Effector CD4-positive, alpha-beta T cell (primary cell): ENCODE measurements around the gene EZR.

ENCODE experiments used
- DNase-seq: peaks from one replicate; pipeline ENCODE4 v3.0.0-alpha.2; 2020

The EZR gene

GRCh38 chr6:158773581-158774449 is 45.4 kb downstream of the EZR start:
- no peak for DNase-seq

- no peak for DNase-seq
Observed at GRCh38 chr6:158772851-158773371, 46.3 kb downstream of the EZR start.

- DNase-seq = no peak
Observed at GRCh38 chr6:158772172-158772571, 47.0 kb downstream of the EZR start.

GRCh38 chr6:158771399-158772152 is 47.6 kb downstream of the EZR start:
- no peak for DNase-seq

- no peak for DNase-seq
Observed at GRCh38 chr6:158770533-158771330, 48.4 kb downstream of the EZR start.

- DNase-seq = no peak
Observed at GRCh38 chr6:158769771-158770432, 49.3 kb downstream of the EZR start.

- no peak for DNase-seq
Observed at GRCh38 chr6:158769234-158769770, 49.9 kb downstream of the EZR start.

- no peak for DNase-seq
Observed at GRCh38 chr6:158768436-158768835, 50.7 kb downstream of the EZR start.

GRCh38 chr6:158767709-158768108 is 51.5 kb downstream of the EZR start:
- no peak for DNase-seq

GRCh38 chr6:158766621-158767455 is 52.3 kb downstream of the EZR start:
- DNase-seq = no peak

GRCh38 chr6:158765499-158766068 is 53.6 kb downstream of the EZR start:
- DNase-seq = no peak

- no peak for DNase-seq
Observed at GRCh38 chr6:158764926-158765325, 54.2 kb downstream of the EZR start.

- no peak for DNase-seq
Observed at GRCh38 chr6:158764183-158764849, 54.9 kb downstream of the EZR start.

- DNase-seq = no peak
Observed at GRCh38 chr6:158763434-158764182, 55.6 kb downstream of the EZR start.

- DNase-seq = no peak
Observed at GRCh38 chr6:158762787-158763433, 56.3 kb downstream of the EZR start.

GRCh38 chr6:158761746-158762145 is 57.4 kb downstream of the EZR start:
- DNase-seq = no peak

- DNase-seq = no peak
Observed at GRCh38 chr6:158760618-158761250, 58.4 kb downstream of the EZR start.

GRCh38 chr6:158759966-158760617 is 59.1 kb downstream of the EZR start:
- DNase-seq = no peak
